Right atrium auricular region (tissue), 2 donors: ENCODE data around the gene CDK8. TPM values are rescaled to one million over a fixed set of nuclear protein-coding genes. Genes with fewer than 3 reads are reported as not detected.

ENCODE experiments used
- DNase-seq: peaks from one replicate; pipeline ENCODE4 v3.0.0-alpha.2; 2019; ENCODE audit warnings: low spot score
- H3K27ac ChIP-seq, 2 donors: fragments of 200-600 bp; sonication (generic); 1 replicate in 1 of 2; 2 replicates in 1 of 2; pipeline ENCODE4 v1.5.1; 2016 to 2019
- H3K27me3 ChIP-seq, 2 donors: fragments of 200-600 bp; sonication (generic); one replicate each; pipeline versions ENCODE4 v1.5.1 to v1.6.0; 2017 to 2019
- H3K36me3 ChIP-seq: fragments of 200-600 bp; sonication (generic); one replicate; pipeline ENCODE4 v1.5.1; 2016
- H3K4me1 ChIP-seq, 2 donors: fragments of 200-600 bp; sonication (generic); one replicate each; pipeline versions ENCODE4 v1.5.1 to v1.6.0; 2017 to 2019
- H3K4me3 ChIP-seq, 2 donors: fragments of 200-600 bp; sonication (generic); 1 replicate in 1 of 2; 2 replicates in 1 of 2; pipeline ENCODE4 v1.5.1; 2017 to 2019; ENCODE audit warnings: mild to moderate bottlenecking in 1 of 2, moderate library complexity in 1 of 2
- H3K9me3 ChIP-seq, 2 donors: fragments of 200-600 bp; sonication (generic); one replicate each; pipeline ENCODE4 v1.5.1; 2019
- total RNA-seq, 2 donors: library from RNA; depleted of rRNA; stranded (reverse); fragments of >200 nt; gene quantifications; one replicate each; pipeline ENCODE4 v1.1.0, GENCODE V29; 2016
- TF ChIP-seq, protein P1 (sequence below), 2 donors: fragments of 200-600 bp; sonication (generic); IDR thresholded peaks; one replicate each; pipeline ENCODE4 v1.5.1; 2019; ENCODE audit warnings: antibody characterized with exemption in 2 of 2

The CDK8 gene
- total RNA-seq, 2 donors from 2014 or later, result 8.6 to 10.4 TPM

- Histone ChIP-seq H3K4me3 (no peak overlapping the region), H3K4me1 (peaks cover 0 to 24% of the 10 kb centered on the region in 2 donors), H3K27me3 (no peaks in the 10 kb centered on the region), H3K9me3 (no peaks in the 10 kb centered on the region), H3K36me3 (no peaks in the 10 kb centered on the region), H3K27ac (no peak overlapping the region)
- TF ChIP-seq, protein P1, sequence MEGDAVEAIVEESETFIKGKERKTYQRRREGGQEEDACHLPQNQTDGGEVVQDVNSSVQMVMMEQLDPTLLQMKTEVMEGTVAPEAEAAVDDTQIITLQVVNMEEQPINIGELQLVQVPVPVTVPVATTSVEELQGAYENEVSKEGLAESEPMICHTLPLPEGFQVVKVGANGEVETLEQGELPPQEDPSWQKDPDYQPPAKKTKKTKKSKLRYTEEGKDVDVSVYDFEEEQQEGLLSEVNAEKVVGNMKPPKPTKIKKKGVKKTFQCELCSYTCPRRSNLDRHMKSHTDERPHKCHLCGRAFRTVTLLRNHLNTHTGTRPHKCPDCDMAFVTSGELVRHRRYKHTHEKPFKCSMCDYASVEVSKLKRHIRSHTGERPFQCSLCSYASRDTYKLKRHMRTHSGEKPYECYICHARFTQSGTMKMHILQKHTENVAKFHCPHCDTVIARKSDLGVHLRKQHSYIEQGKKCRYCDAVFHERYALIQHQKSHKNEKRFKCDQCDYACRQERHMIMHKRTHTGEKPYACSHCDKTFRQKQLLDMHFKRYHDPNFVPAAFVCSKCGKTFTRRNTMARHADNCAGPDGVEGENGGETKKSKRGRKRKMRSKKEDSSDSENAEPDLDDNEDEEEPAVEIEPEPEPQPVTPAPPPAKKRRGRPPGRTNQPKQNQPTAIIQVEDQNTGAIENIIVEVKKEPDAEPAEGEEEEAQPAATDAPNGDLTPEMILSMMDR (IDR thresholded peaks at IDR 0.05), result no peak
- no peak for DNase-seq
These were observed 5.7 kb downstream of the CDK8 start for GRCh38 chr13:26259634-26260033.

GRCh38 chr13:26262156-26262555 is 8.2 kb downstream of the CDK8 start:
- no peak for DNase-seq
- TF ChIP-seq, protein P1 (IDR thresholded peaks at IDR 0.05), result no peak
- no peaks in the 10 kb centered on the region for H3K9me3 ChIP-seq
- H3K4me1 ChIP-seq, result peaks cover 0 to 19% of the 10 kb centered on the region in 2 donors
- no peaks in the 10 kb centered on the region for H3K27me3 ChIP-seq
- no peaks in the 10 kb centered on the region for H3K36me3 ChIP-seq
- H3K27ac ChIP-seq, result no peak overlapping the region
- no peak overlapping the region for H3K4me3 ChIP-seq

DNA sequence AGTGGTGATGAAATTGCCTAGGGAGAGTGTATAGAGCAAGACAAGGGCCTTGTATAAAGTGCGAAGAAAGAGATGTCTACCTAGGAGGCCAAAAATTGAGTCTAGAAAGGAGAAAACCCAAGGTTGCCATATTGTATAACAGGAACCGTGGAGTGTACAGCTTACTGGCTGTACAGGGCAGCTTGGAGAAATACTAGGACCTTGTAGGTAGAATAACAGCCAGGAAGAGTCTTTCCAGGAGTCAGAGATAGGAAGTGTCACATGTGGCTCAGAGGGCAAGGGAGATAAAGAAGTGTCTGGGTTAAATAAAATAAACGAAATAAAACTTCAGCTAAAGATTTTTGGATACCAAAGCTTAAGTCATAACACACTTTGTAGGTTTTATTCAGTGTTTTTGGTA is 12.4 kb downstream of the CDK8 start:
- Histone ChIP-seq H3K27me3 (no peaks in the 10 kb centered on the region), H3K27ac (no peak overlapping the region), H3K4me3 (no peak overlapping the region), H3K36me3 (no peaks in the 10 kb centered on the region), H3K9me3 (no peaks in the 10 kb centered on the region), H3K4me1 (peaks cover 0 to 10% of the 10 kb centered on the region in 2 donors)
- TF ChIP-seq, protein P1 (IDR thresholded peaks at IDR 0.05), result no peak
- DNase-seq, result no peak

- Histone ChIP-seq H3K4me1 (peaks cover 0 to 10% of the 10 kb centered on the region in 2 donors), H3K9me3 (no peaks in the 10 kb centered on the region), H3K4me3 (no peak overlapping the region), H3K27ac (no peak overlapping the region), H3K27me3 (no peaks in the 10 kb centered on the region), H3K36me3 (no peaks in the 10 kb centered on the region)
- TF ChIP-seq, protein P1 (IDR thresholded peaks at IDR 0.05), result no peak
- DNase-seq, result no peak
These were observed 16.8 kb downstream of the CDK8 start for GRCh38 chr13:26270707-26271106.

GRCh38 chr13:26272621-26273020 is 18.7 kb downstream of the CDK8 start:
- TF ChIP-seq, protein P1 (IDR thresholded peaks at IDR 0.05), result no peak
- Histone ChIP-seq H3K4me3 (no peak overlapping the region), H3K36me3 (no peaks in the 10 kb centered on the region), H3K9me3 (no peaks in the 10 kb centered on the region), H3K27me3 (no peaks in the 10 kb centered on the region), H3K4me1 (no peaks in the 10 kb centered on the region), H3K27ac (no peak overlapping the region)
- DNase-seq, result no peak

DNA sequence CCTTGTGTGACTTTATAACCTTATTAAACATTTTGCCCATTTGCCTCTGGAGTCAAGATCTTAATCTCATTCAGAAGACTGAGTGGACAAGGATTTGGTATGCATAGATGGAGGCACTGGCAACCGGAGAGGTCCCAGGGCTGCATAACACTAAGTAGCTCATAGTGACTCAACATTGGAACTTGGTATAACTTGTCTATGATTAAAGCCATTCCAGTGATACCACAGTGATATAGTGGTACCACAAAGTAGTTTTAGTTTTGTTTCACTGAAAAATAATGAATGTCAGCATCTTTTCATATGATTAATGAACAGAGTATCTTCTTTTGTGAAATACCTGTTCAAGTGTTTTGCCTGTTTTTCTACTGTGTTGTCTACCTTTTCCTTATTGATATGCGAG is 26.4 kb downstream of the CDK8 start:
- TF ChIP-seq, protein P1 (IDR thresholded peaks at IDR 0.05), result no peak
- H3K9me3 ChIP-seq, result no peaks in the 10 kb centered on the region
- no peak for DNase-seq
- H3K4me3 ChIP-seq, result no peak overlapping the region
- no peaks in the 10 kb centered on the region for H3K27me3 ChIP-seq
- no peaks in the 10 kb centered on the region for H3K36me3 ChIP-seq
- no peak overlapping the region for H3K27ac ChIP-seq
- no peaks in the 10 kb centered on the region for H3K4me1 ChIP-seq
